ENCODE results near the gene KLHDC9.
A peak's percentile ranks its signal among the peaks of the same experiment; 100 is the strongest.

Gene KLHDC9

GRCh38 chr1:161132410-161133219, 34.5 kb downstream of the KLHDC9 start, which contains the start of gene DEDD:
Gene DEDD (minus strand): TSS chr1:161132667. CDS start chr1:161124462, 8,205 bp downstream.
- DNase-seq (ENCODE audit: low read depth), result peak; percentile 67

- DNase-seq (ENCODE audit: low read depth), result no peak
Observed at GRCh38 chr1:161133220-161133740, 35.1 kb downstream of the KLHDC9 start.

GRCh38 chr1:161137881-161138280, 39.7 kb downstream of the KLHDC9 start:
- DNase-seq (ENCODE audit: low read depth), result no peak

- DNase-seq (ENCODE audit: low read depth), result no peak
Observed at GRCh38 chr1:161138431-161138830, 40.3 kb downstream of the KLHDC9 start.

- DNase-seq (ENCODE audit: low read depth), result no peak
Observed at GRCh38 chr1:161139766-161140165, 41.6 kb downstream of the KLHDC9 start.

- no peak for DNase-seq (ENCODE audit: low read depth)
Observed at GRCh38 chr1:161140755-161141400, 42.7 kb downstream of the KLHDC9 start.

GRCh38 chr1:161145832-161146231, 47.7 kb downstream of the KLHDC9 start:
- DNase-seq (ENCODE audit: low read depth), result no peak

All from non-pigmented ciliary epithelial cell (primary cell).